Vagina (tissue), 2 donors: ENCODE data around the gene SCARF2.

Experiments used
- POLR2A ChIP-seq, 2 donors: fragments of 450-650 bp; IDR thresholded peaks; one replicate each; pipeline ENCODE4 v1.6.1; 2017; ENCODE audit warnings: antibody characterized with exemption in 2 of 2, mild to moderate bottlenecking in 2 of 2, moderate library complexity in 2 of 2
- TF ChIP-seq, protein P1 (sequence below), 3 experiments: fragments of 450-650 bp in 2 of 3; fragments of 200-600 bp in 1 of 3; sonication (generic) in 1 of 3; IDR thresholded peaks; one replicate each; pipeline ENCODE4 v1.5.1; 2017 to 2019; ENCODE audit warnings: antibody characterized with exemption in 3 of 3, mild to moderate bottlenecking in 2 of 3, moderate library complexity in 2 of 3

DNA sequence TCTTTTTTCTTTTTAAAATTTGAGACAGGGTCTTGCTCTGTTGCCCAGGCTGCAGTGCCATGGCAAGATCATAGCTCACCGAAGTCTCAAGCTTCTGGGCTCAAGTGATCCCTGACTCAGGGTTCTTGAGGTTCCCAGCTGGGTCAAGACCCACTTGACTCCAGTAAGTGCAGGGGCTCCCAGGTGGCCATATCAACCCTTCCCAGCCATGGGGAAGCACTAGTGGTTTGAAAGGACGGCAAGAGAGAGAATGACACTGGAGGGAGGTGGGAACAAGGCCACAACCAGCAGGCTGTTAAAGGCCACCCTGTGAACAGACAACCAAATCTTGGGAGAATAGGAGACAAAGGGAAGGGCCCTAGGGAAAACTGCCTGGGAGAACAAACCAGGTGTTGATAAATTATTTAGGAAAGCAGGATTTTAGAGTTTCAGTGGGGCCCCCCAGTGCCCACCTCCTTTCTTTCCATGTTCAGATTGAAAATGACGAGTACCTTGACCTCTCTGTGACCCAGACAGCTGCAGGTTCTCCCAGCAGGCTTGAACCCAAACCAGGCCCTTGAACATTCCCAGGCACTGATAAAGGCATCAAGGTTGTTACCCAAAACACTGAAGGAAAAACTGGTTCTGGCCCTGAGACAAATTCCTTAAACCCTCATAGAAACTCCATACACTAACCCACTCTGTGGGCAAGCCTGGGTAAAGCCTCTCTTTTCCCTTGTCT, 29.2 kb upstream of the SCARF2 start:
- TF ChIP-seq, protein P1, sequence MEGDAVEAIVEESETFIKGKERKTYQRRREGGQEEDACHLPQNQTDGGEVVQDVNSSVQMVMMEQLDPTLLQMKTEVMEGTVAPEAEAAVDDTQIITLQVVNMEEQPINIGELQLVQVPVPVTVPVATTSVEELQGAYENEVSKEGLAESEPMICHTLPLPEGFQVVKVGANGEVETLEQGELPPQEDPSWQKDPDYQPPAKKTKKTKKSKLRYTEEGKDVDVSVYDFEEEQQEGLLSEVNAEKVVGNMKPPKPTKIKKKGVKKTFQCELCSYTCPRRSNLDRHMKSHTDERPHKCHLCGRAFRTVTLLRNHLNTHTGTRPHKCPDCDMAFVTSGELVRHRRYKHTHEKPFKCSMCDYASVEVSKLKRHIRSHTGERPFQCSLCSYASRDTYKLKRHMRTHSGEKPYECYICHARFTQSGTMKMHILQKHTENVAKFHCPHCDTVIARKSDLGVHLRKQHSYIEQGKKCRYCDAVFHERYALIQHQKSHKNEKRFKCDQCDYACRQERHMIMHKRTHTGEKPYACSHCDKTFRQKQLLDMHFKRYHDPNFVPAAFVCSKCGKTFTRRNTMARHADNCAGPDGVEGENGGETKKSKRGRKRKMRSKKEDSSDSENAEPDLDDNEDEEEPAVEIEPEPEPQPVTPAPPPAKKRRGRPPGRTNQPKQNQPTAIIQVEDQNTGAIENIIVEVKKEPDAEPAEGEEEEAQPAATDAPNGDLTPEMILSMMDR (IDR thresholded peaks at IDR 0.05): no peak
- no peak for TF ChIP-seq POLR2A (IDR thresholded peaks at IDR 0.05)
